ENCODE results near the gene TBC1D5.
A peak's percentile ranks its signal among the peaks of the same experiment; 100 is the strongest.

TBC1D5 gene

DNA sequence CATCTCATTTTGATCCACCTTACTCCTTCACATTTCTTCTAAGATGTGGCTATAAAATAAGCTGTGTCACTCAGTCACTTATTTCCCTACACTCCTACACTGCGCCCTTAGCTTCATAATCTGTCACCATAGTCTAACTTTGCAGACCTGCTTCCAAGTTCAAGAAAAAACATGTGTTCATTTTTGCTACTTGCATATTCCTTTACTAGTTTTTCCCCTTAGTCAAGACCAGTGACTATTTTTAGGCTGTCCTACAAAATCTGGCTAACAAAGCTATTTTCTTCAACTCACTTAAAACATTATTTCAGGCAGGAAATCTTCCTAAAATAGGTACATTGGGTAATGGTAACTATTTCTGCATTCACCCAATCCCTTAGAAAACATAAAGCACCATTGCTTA lies 272.5 kb downstream of the TBC1D5 start:
- no peak for DNase-seq (ENCODE audit: low read depth)

DNA sequence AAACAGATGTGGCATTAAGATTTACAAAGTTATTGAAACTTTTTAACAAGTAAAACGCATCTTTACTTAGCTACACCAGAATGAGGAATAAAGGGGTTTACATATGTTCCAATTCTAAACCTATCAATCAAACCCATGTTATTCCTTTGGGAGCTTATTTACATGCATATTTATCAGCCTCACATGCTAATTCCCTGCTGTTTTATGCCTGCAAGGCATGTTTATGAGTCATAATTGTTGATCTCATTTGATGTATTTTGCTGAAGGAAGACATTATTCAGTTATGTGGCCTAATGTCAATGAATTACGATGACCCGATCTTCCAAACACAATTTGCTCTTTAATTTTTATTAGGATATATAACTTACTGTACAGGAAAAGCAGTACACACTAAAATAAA lies 272.9 kb downstream of the TBC1D5 start:
- no peak for DNase-seq (ENCODE audit: low read depth)

DNA sequence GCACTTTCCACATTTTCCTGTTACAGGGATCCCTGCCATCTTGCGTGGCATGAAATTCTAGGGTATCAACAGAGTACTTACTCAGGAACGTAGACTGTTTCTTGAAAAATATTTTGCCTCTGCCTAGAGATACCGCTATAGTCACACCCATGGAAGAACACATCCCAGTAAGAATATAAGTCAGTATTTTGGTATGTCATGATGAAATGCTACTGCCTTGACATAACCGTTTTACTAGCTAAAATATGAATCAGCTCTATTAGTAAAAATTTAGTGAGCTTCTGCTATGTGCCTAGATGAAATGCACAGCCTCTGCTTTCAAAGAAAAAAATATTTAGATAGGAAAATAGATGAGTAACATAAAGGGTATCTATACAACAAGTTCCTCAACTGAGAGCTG lies 276.4 kb downstream of the TBC1D5 start:
- DNase-seq (ENCODE audit: low read depth): no peak

DNA sequence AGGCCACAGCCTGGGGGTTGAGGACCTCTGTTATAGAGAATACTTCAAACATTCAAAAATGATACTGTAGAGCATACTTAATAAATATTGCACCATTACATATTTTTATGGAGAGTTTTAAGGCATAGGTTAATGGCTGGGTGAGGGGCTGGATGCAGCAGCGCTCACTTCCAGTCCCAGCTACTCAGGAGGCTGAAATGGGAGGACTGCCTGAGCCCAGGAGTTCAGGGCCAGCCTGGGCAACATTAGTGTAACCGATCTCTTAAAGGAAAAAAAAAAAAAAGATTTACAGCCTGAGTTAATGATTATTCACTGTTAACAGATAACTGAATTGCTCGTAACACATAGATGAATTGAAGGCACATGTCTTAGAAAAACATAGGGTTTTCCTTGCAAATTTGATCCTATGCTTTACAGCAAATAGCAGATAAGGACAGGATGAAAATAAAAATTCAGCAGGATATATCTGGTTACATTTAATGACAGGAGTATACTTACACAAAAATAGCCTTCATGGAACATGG lies 282.9 kb downstream of the TBC1D5 start:
- DNase-seq (ENCODE audit: low read depth): no peak

DNA sequence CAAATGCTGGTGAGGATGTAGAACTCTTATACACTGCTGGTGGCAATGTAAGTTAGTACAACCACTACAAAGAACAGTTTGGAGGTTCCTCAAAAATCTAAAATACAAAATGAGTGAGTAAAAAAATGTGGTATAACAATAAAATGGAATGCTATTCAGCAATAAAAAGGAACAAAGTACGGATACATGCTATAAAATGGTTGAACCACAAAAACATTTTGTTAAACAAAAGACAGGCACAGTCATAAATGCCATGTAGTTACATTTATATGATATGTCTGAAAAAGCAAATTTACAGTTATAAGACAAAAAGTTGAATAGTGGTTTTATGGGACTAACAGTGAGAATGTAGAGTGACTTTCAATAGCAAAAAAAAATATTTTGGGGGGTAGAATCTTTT lies 285.8 kb downstream of the TBC1D5 start:
- DNase-seq (ENCODE audit: low read depth): no peak

DNA sequence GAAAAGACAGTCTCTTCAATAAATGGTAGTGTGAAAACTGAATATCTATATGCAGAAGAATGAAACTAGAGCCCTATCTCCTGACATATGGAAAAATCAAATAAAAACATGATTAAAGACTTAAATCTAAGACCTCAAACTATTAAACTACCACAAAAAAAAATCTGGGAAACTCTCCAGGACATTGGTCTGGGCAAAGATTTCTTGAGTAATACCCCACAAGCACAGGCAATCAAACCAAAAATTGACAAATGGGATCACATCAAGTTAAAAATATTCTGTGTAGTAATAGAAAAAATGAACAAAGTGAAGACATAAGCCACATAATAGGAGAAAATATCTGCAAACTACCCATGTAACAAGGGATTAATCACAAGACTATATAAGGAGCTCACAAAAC lies 286.4 kb downstream of the TBC1D5 start:
- no peak for DNase-seq (ENCODE audit: low read depth)

DNA sequence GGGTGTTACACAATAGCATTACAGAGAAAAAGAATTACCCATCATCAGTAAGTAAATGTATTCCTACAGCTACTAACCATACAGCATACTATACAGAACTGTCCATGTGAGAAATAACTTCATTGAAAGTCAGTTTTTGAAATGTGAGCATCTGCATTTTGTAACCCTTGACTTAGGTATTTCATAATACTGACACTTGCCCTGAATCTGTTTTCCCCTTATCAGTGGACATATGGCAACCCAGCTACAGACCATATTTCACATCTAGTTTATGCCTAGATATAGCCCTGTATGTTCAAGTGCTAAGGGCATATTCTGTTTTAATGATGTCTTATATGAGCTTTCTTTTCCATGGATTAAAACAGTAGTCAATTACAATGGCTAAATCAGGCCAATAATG lies 297.6 kb downstream of the TBC1D5 start:
- no peak for DNase-seq (ENCODE audit: low read depth)

DNA sequence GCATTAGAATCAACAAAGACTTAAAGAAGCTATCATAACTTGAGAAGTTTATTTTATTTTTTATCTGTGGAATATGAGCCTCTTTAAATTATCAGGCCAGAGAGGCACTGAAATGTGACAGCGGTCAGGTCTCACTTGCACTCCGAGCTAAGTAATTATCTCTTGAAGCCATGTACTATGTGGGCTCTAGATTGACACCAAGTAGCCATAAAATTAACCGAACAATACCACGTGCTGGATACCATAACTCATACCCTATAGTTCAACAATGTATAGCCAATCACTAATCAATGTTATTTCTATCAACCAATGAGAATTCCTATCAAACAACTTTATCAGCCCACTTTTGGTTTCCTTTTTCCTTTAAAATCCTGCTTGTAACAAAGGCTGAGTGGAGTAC lies 299.3 kb downstream of the TBC1D5 start:
- no peak for DNase-seq (ENCODE audit: low read depth)

DNA sequence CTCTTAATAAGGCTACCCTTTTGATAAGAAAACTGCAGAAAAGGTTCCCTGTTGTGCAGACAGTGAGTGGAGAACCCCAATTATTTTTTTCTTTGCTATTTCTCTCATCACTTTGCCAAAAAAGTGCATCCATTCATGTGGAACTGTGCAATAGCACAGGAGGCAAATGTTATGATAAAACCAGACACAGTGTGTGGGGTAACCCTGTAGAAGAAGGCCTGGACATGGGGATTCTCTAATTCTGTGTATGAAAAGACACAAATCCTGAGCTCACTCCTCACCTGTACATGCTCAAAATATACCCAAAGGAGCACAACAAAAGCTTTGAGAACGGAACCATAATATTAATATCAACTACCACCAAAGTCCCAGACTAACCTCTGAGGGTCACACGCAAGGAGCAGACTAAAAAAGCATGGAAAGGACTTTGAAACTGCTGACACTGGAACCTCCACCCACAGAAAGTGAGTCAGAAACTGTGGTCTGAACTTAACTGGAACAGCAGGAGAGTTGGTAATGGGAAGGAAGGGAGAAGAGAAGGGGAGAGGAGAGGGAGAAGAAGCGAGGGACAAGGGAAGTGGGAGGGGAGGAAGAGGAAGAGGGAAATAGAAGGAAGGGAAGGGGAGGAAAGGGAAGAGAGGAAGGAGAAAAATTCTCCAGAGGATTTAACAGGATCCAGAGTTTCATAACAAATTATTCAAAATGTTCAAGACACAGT lies 299.9 kb downstream of the TBC1D5 start:
- no peak for DNase-seq (ENCODE audit: low read depth)

DNA sequence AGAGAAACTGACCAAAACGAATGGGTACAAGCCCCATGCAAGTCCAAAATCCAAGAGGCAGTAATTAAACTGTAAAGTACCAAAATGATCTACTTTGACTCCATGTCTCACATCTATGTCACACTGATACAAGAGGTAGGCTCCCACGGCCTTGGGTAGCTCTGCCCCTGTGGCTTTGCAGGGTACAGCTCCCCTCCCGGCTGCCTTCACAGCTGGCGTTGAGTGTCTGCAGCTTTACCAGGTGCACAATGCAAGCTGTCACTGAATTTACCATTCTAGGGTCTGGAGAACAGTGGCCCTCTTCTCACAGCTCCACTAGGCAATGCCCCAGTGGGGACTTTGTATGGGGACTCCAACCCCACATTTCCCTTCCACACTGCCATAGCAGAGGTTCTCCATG lies 308.6 kb downstream of the TBC1D5 start:
- no peak for DNase-seq (ENCODE audit: low read depth)

DNA sequence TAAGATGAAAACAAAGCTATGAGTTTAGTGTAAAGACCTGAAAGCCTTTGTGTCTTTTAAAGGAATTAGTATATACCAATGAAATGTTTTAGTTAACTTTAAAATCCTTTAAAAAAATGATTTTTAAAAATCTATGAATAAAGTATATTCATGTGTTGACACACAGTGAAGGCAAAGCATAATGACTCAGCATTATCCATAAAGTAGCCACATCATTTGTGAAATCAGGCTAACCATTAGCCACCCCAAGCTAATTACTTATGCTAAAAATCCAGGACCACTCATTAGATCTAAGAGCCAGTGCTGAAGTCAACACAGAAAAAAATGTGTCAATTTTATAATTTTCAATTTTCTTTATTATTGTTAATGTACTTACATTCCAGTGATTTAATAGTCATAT lies 310.2 kb downstream of the TBC1D5 start:
- DNase-seq (ENCODE audit: low read depth): no peak

DNA sequence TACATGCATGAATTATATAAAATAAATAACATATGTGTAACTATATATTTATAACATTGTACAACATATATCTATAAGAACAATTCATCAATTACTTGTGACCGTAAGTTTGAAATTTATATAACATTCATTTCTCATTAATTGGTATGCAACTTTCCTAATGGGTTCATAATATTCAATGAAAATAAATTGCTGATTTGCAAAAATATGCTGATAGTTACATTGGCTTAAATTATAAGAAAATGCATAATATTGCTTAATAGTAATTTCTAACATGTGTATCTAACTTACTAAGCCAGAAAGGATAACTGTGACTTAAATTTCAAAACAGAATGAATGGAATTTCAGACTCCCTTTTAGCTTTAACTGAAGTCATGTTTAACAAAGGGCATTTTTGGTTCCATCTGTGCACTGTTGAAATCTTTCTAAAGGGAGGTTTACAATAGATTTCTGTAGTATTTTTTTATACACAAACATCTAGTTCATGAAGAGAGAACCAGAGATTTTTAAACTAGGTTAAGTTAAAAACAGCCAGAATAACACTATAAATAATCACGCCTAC lies 310.9 kb downstream of the TBC1D5 start:
- no peak for DNase-seq (ENCODE audit: low read depth)

DNA sequence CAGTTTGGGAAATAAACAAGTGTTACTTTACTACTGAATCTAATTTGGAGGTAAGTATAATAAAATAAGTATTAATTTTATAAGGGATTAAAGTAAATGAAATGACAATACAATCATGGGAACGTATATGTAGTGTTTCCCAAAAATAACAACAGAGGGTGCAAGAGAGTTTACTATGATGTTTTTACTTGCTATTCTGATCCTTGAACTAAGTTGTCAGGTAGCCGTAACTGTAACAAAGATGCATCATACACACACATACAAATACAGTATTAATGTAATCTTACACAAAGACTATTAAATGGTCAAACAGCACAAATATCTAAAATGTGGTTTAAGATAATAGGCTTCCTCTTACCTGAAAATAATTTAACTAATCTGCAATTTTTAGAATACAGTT lies 311.4 kb downstream of the TBC1D5 start:
- no peak for DNase-seq (ENCODE audit: low read depth)

DNA sequence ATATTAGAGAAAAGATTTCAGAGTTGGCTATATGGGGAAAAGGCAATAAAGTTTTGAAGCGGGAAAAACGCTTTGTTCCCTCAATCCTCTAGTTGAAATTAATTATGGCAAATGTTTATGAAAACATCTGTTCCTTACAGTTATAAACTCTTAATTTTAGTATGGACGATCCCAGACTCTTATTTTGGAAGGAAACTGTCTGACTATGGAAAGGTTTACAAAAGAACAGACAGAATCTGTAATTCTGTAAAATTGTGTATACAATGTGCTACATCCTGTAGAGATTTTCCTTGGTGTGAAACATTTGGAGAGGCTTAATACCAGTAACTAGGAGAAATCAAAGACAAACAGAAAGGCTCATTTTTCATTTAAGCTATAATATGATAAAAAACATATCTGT lies 311.8 kb downstream of the TBC1D5 start:
- no peak for DNase-seq (ENCODE audit: low read depth)

DNA sequence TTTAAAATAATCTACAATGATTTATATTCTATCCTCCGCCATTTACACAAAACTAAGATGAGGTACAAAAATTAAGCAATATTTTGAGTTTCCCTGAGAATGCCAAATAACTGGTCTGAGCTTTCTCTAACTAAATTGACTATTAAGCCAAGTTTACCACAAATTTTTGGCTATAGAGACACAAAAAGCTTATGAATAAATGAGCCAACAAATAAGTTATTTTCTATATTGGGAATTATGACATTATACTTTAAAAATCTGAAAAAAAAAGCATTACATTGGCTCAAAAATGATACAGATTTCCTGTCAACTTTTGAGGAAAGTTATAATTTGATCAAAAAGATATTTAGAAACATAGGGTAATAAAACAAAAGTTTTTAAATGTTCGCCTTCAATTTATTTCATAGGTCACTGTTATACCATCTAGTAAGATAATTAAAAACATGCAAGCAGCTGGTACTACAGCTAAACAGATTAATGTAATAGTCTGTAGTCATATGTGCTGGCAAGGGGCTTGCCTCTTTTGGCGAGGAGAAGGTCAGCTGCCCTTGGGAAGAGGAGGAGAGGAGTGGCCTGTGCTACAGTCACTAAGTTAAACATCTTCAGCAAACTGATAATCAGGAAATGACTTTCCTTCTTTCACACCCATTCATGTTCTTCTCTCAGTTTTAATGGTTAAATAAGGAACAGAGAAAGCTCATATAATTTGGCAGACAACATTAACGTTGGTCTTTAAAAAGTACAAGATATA lies 318.5 kb downstream of the TBC1D5 start:
- no peak for DNase-seq (ENCODE audit: low read depth)

DNA sequence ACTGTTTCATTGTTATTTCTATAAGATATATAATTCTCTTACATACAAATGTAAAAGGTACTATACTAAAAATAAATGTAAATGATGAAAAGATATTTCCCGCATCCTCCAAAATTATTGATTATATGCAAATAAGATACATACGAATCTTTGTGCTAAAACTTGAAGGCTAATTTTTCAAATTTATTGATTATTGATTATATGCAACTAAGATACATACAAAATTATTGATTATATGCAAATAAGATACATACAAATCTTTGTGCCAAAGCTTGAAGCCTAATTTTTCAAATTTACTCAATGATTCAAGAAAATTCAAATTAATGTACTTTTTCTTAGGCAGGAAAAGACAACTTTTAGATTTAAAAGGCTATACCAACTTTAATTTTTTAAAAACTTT lies 319.8 kb downstream of the TBC1D5 start:
- DNase-seq (ENCODE audit: low read depth): no peak

DNA sequence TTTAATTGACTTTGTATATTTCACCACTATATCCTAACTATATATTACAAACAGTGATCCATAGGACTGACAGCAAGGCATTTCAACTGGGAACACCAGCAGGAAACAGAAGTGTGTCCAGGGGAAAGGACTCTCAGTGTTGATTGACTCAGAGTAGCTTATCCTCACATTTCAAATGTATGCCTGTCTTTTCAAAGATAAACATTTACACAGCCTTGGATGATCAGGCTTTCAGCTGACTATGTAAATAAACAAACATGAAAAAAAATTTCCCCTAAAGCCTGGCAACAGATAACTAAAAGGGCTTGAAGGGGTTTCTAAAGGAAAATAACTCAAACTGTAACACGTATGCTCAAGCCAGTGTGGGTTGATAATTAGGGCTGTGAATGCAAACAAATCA lies 321.8 kb downstream of the TBC1D5 start:
- DNase-seq (ENCODE audit: low read depth): no peak

DNA sequence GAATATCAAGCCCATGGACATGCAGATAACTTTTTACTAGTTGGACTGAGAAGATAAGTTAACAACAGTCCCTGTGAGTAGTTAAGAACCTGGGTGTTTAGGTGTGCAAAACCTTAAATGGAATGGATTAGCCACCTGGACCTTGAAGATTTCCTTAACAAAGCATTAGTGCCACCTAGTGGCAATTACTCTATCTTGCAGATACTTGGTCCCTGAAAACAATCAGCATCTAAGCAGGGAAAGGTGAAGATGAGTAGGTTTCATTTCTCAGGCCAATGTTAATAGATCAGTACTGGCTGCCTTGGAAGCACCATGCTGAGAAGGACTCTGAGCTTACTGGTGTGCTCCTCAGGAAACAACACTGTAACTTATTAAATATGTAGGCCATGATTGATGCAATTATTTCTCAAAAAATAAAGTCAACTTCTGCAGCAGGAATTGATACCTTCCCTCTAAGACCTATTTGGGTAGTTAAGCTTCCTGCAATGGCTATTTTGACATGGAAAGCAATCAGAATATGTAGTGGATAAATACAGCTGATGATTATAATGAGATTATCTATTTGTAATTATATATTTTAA lies 329.4 kb downstream of the TBC1D5 start:
- DNase-seq (ENCODE audit: low read depth): peak; percentile 1

DNA sequence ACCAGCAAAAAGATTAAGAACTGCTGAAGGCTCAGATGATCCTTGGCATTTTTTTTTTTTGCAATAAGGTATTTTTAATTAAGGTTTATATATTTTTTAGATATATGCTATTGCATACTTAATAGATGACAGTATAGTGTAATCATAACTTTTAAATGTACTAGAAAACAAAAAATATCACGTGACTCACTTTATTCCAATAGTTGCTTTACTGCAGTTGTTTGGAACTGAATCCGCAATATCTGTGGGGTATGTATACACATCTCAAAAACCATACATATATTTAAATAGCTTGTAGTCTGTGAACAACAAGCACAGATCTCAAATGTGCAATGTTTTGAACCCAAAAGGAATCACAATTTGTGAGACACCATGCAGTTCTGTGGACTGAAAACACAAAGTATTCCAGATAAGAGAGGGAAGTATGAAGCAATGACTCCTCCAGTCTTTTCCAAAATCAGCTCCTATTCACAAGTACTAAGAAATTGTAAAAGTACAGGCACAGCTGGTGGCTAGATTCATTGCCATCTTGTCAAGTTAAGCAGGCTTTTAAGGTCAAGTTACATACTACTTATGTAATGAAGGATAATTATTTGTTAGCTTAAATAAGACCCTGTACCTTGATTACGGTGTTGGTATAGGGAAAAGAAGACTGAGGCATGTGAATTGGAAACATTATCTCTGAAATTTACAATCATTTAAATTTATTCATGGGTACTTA lies 331.1 kb downstream of the TBC1D5 start:
- no peak for DNase-seq (ENCODE audit: low read depth)

DNA sequence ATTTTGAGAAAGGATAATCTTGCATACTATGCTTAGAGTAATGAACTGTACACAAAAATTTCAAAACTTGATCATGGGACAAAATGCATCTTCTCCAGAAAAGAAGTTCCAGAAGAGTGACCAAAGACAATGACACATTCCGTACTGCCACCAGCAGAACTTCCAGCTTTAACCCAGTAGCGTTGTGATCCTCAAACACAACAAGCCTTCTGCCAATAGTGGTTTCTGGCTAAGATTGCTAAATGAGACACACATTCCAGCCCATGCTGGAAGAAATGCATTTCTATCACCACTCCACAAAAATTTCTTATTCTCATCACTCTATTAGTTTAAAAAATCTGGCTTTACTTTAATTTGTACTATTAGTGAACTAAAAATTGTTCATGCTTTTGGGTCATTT lies 334.9 kb downstream of the TBC1D5 start:
- no peak for DNase-seq (ENCODE audit: low read depth)

DNA sequence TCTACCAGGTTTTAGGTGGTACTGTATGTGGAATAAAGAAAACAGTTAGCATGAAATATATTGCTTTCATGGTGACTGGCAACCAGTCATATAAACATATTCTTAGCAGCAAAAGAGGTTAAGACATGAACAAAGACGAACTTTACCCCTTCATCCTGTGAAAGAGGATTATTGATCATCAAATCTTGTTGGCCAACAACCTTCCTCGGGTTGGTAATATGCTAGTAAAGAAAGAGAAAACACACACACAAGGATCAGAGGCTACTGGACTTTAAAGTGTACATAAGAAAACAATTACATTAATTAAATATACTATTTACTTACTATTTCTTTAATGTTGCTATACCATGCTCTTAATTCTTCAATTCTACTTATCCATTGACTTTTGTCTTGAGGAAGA lies 337.9 kb downstream of the TBC1D5 start:
- DNase-seq (ENCODE audit: low read depth): no peak

DNA sequence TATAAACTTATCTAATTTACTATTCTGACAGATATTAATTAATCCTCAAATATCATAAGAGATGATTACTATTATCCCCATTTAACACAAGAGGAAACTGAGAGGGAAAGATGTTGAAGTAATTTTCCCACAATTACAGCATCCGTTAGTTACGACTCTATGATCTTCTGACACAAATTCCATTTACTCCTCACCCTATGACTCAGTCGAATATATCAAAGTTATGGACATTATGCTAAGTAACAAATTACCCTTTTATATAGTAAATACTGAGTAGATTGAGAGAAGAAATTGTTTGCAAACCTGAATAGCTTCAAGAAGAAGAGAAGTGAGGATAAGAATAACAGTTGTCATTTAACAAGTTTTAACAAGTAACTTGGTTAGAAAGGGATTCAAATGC lies 340.0 kb downstream of the TBC1D5 start:
- no peak for DNase-seq (ENCODE audit: low read depth)
